NCI-H187 (cell line): ENCODE results near the gene DOHH.
A peak's percentile ranks its signal among the peaks of the same experiment; 100 is the strongest.
"Not testable (repeated sequence)": the region's sequence is repeated elsewhere in the genome, so short reads cannot be mapped to it uniquely, and the experiment has no call there.

Experiments used
- DNase-seq, 2 experiments: peaks; one replicate each; lab custom pipeline; 2025; lab: John Stamatoyannopoulos, UW

DOHH gene

GRCh38 chr19:3519126-3519525 is 18.7 kb upstream of the DOHH start:
- no peak for DNase-seq

- no peak for DNase-seq
These were observed 18.2 kb upstream of the DOHH start for GRCh38 chr19:3518659-3519058.

GRCh38 chr19:3518255-3518654 is 17.8 kb upstream of the DOHH start:
- DNase-seq, result no peak

- no peak for DNase-seq
These were observed 17.2 kb upstream of the DOHH start for GRCh38 chr19:3517638-3518037.

- DNase-seq, result no peak
These were observed 16.3 kb upstream of the DOHH start for GRCh38 chr19:3516675-3517207.

GRCh38 chr19:3515891-3516422 is 15.5 kb upstream of the DOHH start:
- DNase-seq, result no peak

GRCh38 chr19:3514930-3515329 is 14.5 kb upstream of the DOHH start:
- no peak for DNase-seq

GRCh38 chr19:3513229-3514140 is 13.0 kb upstream of the DOHH start:
- no peak for DNase-seq

GRCh38 chr19:3512562-3513228 is 12.2 kb upstream of the DOHH start:
- DNase-seq, result no peak

GRCh38 chr19:3511506-3512251 is 11.2 kb upstream of the DOHH start:
- no peak for DNase-seq

GRCh38 chr19:3510727-3511126 is 10.3 kb upstream of the DOHH start:
- no peak for DNase-seq

- no peak for DNase-seq
These were observed 9.1 kb upstream of the DOHH start for GRCh38 chr19:3509566-3509989.

- no peak for DNase-seq
These were observed 8.5 kb upstream of the DOHH start for GRCh38 chr19:3508771-3509535.

GRCh38 chr19:3508121-3508661 is 7.7 kb upstream of the DOHH start:
- not testable (repeated sequence) for DNase-seq

- no peak for DNase-seq
These were observed 7.1 kb upstream of the DOHH start for GRCh38 chr19:3507371-3508120.

GRCh38 chr19:3506384-3507340 is 6.2 kb upstream of the DOHH start:
- no peak for DNase-seq

GRCh38 chr19:3505598-3506383 is 5.3 kb upstream of the DOHH start, which contains the start of gene FZR1:
Gene FZR1 (plus strand): TSS chr19:3506311. CDS start chr19:3522990, 16,679 bp downstream.
- DNase-seq, result peak; percentile 97 to 99

GRCh38 chr19:3504735-3505134 is 4.3 kb upstream of the DOHH start:
- no peak for DNase-seq
